Thymus (tissue), 11 donors: ENCODE measurements around the gene ANKS1B. TPM values are rescaled to one million over a fixed set of nuclear protein-coding genes. Genes with fewer than 3 reads are reported as not detected.

ENCODE experiments used
- DNase-seq, 9 donors: peaks; one replicate each; pipeline ENCODE4 v3.0.0-alpha.2; 2013; ENCODE audit warnings: low spot score in 9 of 9, low read depth in 6 of 9, missing footprints in 1 of 9
- H3K27ac ChIP-seq, 2 donors: one replicate each; pipeline ENCODE4 v1.5.1; 2013; ENCODE audit warnings: control low read depth in 1 of 2, low read depth in 1 of 2, low read length in 1 of 2, mild to moderate bottlenecking in 1 of 2, moderate library complexity in 1 of 2
- H3K27me3 ChIP-seq, 2 donors: one replicate each; pipeline ENCODE4 v1.5.1; 2013; ENCODE audit warnings: low read length in 1 of 2; ENCODE audit not compliant: control insufficient read depth in 2 of 2, insufficient read depth in 1 of 2
- H3K36me3 ChIP-seq, 2 donors: one replicate each; pipeline ENCODE4 v1.5.1; 2013; ENCODE audit warnings: low read length in 1 of 2, mild to moderate bottlenecking in 1 of 2, moderate library complexity in 1 of 2; ENCODE audit not compliant: control insufficient read depth in 2 of 2, insufficient read depth in 2 of 2
- H3K4me1 ChIP-seq, 2 donors: one replicate each; pipeline ENCODE4 v1.5.1; 2013; ENCODE audit warnings: low read length in 2 of 2; ENCODE audit not compliant: control insufficient read depth in 2 of 2, insufficient read depth in 2 of 2
- H3K4me3 ChIP-seq, 2 donors: one replicate each; pipeline ENCODE4 v1.5.1; 2013; ENCODE audit warnings: low read length in 2 of 2, control low read depth in 1 of 2, mild to moderate bottlenecking in 1 of 2
- H3K9me3 ChIP-seq, 2 donors: one replicate each; pipeline ENCODE4 v1.5.1; 2013; ENCODE audit warnings: low read length in 1 of 2, mild to moderate bottlenecking in 1 of 2; ENCODE audit not compliant: control insufficient read depth in 2 of 2, insufficient read depth in 1 of 2
- WGBS: extraction: QIAGEN DNeasy Blood & Tissue Kit; methylation state at CpG from one replicate; pipeline ENCODE4 v1.1.7; 2013; 5-methylcytosine and 5-hydroxymethylcytosine counted together
- polyA plus RNA-seq: library from polyadenylated mRNA; stranded (reverse); fragments of 200-250 nt; gene quantifications from one replicate; pipeline ENCODE4 v1.2.3, GENCODE V29; 2013
- total RNA-seq: library from RNA; stranded (reverse); fragments of 120-200 nt; gene quantifications from one replicate; pipeline ENCODE4 v1.2.4, GENCODE V29; 2013
- donor health status: healthy.

ANKS1B gene
- total and polyA plus RNA-seq, 2 donors, result 3.5 to 4.9 TPM

DNA sequence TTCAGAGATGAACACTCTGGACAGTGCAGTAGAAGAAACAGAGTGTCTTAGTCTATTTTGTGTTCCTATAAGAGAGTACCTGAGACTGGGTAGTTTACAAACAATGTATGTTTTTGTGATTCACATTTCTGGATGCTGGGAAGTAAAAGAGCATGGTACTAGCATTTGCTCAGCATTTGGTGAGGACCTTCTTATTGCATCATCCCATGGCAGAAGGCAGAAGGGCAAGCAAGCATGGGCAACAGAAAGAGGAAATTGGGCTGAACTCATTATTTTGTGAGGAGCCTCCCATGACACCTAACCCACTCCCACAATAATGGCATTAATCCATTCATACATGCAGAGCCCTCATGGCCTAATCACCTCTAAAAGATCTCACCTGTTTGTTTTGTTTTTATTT is 8.0 kb downstream of the ANKS1B start:
- Histone ChIP-seq H3K4me1 (no peaks in the 10 kb centered on the region), H3K36me3 (no peaks in the 10 kb centered on the region), H3K4me3 (no peak overlapping the region), H3K9me3 (no peaks in the 10 kb centered on the region), H3K27ac (no peak overlapping the region), H3K27me3 (no peaks in the 10 kb centered on the region)
- no peak for DNase-seq

GRCh38 chr12:99975321-99975720 is 9.4 kb downstream of the ANKS1B start:
- H3K4me1 ChIP-seq, result no peaks in the 10 kb centered on the region
- 43% methylated on average over 2 of the region's 2 CpGs for WGBS
- H3K4me3 ChIP-seq, result no peak overlapping the region

DNA sequence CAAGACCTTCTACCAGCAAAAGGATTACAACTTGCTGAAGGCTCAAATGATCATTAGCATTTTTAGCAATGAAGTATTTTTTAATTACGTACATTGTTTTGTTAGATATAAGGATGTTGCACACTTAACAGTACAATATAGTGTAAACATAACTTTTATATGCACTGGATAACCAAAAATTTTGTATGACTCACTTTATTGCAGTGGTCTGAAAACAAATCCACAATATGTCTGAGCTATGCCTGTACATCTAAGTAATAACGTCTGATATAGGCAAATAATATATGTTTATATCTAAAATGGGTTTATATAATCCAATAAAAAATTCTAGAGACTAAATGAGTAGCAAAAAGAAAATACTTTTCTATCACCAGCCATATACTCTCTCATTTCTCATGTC is 10.6 kb downstream of the ANKS1B start:
- no peaks in the 10 kb centered on the region for H3K9me3 ChIP-seq
- WGBS, result 94% methylated on average over 2 of the region's 2 CpGs
- H3K36me3 ChIP-seq, result no peaks in the 10 kb centered on the region
- no peak overlapping the region for H3K4me3 ChIP-seq
- H3K27ac ChIP-seq, result no peak overlapping the region
- no peaks in the 10 kb centered on the region for H3K27me3 ChIP-seq
- no peaks in the 10 kb centered on the region for H3K4me1 ChIP-seq
- no peak for DNase-seq

More at GRCh38 chr12:99975321-99975720, 9.4 kb downstream of the ANKS1B start:
- no peaks in the 10 kb centered on the region for H3K27me3 ChIP-seq
- no peak overlapping the region for H3K27ac ChIP-seq
- no peaks in the 10 kb centered on the region for H3K9me3 ChIP-seq
- no peak for DNase-seq
- no peaks in the 10 kb centered on the region for H3K36me3 ChIP-seq

DNA sequence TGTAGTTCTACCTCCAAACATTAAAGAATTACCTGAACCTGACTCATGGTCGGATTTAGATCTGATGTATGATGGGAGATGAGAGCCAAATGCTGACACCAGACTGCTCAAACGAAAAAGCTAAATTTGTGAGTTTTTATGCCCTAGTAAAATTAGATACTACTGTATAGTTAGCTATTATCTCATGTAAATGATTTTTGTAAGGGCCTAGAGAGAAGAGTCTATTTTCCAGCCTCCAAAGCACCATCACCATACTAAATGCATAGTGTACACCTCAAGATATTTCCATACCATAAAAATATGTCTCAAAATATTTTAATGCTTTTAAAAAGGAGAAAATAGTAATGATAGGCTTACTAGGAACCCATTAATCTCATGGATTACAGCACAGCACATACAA is 18.3 kb downstream of the ANKS1B start:
- Histone ChIP-seq H3K27ac (no peak overlapping the region), H3K4me1 (no peaks in the 10 kb centered on the region), H3K9me3 (no peaks in the 10 kb centered on the region), H3K36me3 (no peaks in the 10 kb centered on the region), H3K4me3 (no peak overlapping the region), H3K27me3 (no peaks in the 10 kb centered on the region)
- 83% methylated on average over 2 of the region's 2 CpGs for WGBS
- DNase-seq, result no peak

- no peaks in the 10 kb centered on the region for H3K36me3 ChIP-seq
- H3K4me3 ChIP-seq, result no peak overlapping the region
- no peaks in the 10 kb centered on the region for H3K4me1 ChIP-seq
- no peaks in the 10 kb centered on the region for H3K27me3 ChIP-seq
- WGBS, result 63% methylated on average over 3 of the region's 3 CpGs
- H3K27ac ChIP-seq, result no peak overlapping the region
- no peaks in the 10 kb centered on the region for H3K9me3 ChIP-seq
- DNase-seq, result no peak
These were observed 24.4 kb downstream of the ANKS1B start for GRCh38 chr12:99960311-99960710.

- Histone ChIP-seq H3K4me3 (no peak overlapping the region), H3K27ac (no peak overlapping the region), H3K36me3 (no peaks in the 10 kb centered on the region), H3K4me1 (no peaks in the 10 kb centered on the region), H3K27me3 (no peaks in the 10 kb centered on the region), H3K9me3 (no peaks in the 10 kb centered on the region)
- WGBS, result 58% methylated on average over 4 of the region's 4 CpGs
- peak in 1 of 9 donors; percentile 3 for DNase-seq
These were observed 25.1 kb downstream of the ANKS1B start for GRCh38 chr12:99959549-99960170.

DNA sequence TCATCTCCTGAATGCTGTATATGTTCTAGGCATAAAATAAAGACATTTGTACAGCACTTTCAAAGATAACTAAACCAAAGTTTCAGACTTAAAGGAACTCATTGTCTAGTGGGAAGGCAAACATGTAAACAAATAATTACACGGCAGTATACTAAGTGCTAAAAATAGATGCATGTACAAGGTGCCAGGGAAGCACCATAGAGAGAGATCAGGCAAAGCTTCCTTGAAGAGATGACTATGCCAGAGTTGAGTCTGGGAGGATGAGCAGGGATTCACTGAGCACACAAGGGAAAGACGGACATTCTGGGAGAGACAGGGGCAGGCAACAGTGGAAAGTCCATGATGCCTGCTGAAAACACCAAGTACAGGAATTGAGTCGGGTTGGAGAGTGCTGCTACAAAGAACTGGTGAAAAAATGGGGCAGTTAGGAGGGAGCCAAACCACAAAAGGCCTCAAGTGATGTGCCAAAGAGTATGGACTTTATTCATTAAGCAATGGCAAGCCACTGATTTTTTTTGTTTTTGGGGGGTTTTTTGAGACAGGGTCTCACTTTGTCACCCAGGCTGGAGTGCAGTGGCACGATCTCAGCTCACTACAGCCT is 26.8 kb downstream of the ANKS1B start:
- no peaks in the 10 kb centered on the region for H3K27me3 ChIP-seq
- H3K4me1 ChIP-seq, result no peaks in the 10 kb centered on the region
- no peaks in the 10 kb centered on the region for H3K9me3 ChIP-seq
- no peak overlapping the region for H3K27ac ChIP-seq
- no peak for DNase-seq
- no peak overlapping the region for H3K4me3 ChIP-seq
- WGBS, result 51% methylated on average over 4 of the region's 4 CpGs
- no peaks in the 10 kb centered on the region for H3K36me3 ChIP-seq

DNA sequence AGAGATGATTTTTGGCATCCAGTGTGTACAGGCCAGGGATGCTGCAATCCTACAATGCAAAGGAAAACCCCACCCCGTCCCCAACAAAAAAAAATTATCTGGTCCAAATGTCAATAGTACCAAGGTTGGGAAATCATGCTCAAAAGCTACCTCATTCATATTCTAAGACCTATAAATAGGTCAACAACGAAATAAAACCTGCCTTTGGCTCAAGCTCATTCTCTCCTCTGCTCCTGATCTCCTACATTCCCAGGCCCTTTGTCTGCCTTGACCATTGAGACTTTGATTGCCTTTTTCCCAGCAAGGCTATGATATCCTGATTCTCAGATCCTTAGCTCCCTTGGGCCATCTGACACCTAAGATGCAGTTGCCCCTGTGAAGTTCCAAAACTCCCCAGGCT is 30.0 kb downstream of the ANKS1B start:
- Histone ChIP-seq H3K4me1 (no peaks in the 10 kb centered on the region), H3K27ac (no peak overlapping the region), H3K4me3 (no peak overlapping the region), H3K9me3 (no peaks in the 10 kb centered on the region), H3K36me3 (no peaks in the 10 kb centered on the region), H3K27me3 (no peaks in the 10 kb centered on the region)
- DNase-seq, result no peak
- WGBS, result 78% methylated on average over 2 of the region's 2 CpGs

GRCh38 chr12:99948370-99948769 is 36.4 kb downstream of the ANKS1B start:
- Histone ChIP-seq H3K4me1 (no peaks in the 10 kb centered on the region), H3K27ac (no peak overlapping the region), H3K36me3 (no peaks in the 10 kb centered on the region), H3K27me3 (no peaks in the 10 kb centered on the region), H3K4me3 (no peak overlapping the region), H3K9me3 (no peaks in the 10 kb centered on the region)
- 97% methylated on average over 3 of the region's 3 CpGs for WGBS
- DNase-seq, result no peak
